Sigmoid colon (tissue), 4 donors: ENCODE data around the gene SRGAP2C.
"Not testable (repeated sequence)": the region's sequence is repeated elsewhere in the genome, so short reads cannot be mapped to it uniquely, and the experiment has no call there.

Experiments
- EP300 ChIP-seq, 4 donors: sonication (generic); formaldehyde crosslinking; IDR thresholded peaks; one replicate each; pipeline ENCODE4 v1.6.1; 2017; ENCODE audit warnings: antibody characterized with exemption in 4 of 4
- POLR2A ChIP-seq, 2 donors: fragments of 450-650 bp; IDR thresholded peaks; one replicate each; pipeline ENCODE4 v1.6.1; 2016; ENCODE audit warnings: antibody characterized with exemption in 2 of 2, mild to moderate bottlenecking in 2 of 2, moderate library complexity in 2 of 2
- POLR2AphosphoS5 ChIP-seq, 4 donors: sonication (generic); formaldehyde crosslinking; IDR thresholded peaks; one replicate each; pipeline ENCODE4 v1.6.1; 2017; ENCODE audit warnings: antibody characterized with exemption in 4 of 4
- TF ChIP-seq, protein P1 (sequence below), 4 experiments: fragments of 450-650 bp in 3 of 4; fragments of 200-600 bp in 1 of 4; IDR thresholded peaks; one replicate each; pipeline ENCODE4 v1.5.1; 2016 to 2019; ENCODE audit warnings: antibody characterized with exemption in 4 of 4, mild to moderate bottlenecking in 3 of 4, moderate library complexity in 2 of 4

DNA sequence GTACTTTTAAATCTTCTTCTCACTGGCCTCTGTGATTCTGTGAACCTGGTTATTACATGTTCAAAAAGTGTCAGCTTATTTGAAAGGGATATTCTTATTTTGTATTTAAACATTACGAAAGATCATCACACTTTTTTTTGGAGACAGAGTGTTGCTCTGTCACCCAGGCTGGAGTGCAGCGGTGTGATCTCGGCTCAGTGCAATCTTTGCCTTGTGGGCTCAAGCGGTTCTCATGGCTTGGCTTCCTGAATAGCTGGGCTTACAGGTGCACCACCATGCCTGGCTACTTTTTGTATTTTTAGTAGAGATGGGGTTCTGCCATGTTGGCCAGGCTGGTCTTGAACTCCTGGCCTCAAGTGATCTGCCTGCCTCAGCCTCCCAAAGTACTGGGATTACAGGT is 82.3 kb downstream of the SRGAP2C start:
- TF ChIP-seq, protein P1, sequence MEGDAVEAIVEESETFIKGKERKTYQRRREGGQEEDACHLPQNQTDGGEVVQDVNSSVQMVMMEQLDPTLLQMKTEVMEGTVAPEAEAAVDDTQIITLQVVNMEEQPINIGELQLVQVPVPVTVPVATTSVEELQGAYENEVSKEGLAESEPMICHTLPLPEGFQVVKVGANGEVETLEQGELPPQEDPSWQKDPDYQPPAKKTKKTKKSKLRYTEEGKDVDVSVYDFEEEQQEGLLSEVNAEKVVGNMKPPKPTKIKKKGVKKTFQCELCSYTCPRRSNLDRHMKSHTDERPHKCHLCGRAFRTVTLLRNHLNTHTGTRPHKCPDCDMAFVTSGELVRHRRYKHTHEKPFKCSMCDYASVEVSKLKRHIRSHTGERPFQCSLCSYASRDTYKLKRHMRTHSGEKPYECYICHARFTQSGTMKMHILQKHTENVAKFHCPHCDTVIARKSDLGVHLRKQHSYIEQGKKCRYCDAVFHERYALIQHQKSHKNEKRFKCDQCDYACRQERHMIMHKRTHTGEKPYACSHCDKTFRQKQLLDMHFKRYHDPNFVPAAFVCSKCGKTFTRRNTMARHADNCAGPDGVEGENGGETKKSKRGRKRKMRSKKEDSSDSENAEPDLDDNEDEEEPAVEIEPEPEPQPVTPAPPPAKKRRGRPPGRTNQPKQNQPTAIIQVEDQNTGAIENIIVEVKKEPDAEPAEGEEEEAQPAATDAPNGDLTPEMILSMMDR (IDR thresholded peaks at IDR 0.05) = not testable (repeated sequence)
- TF ChIP-seq POLR2A, POLR2AphosphoS5, EP300 (IDR thresholded peaks at IDR 0.05): not testable (repeated sequence)
